GM21576 (cell line): ENCODE measurements around the gene PRSS38.

Experiments used
- ATAC-seq: cut with Tn5 transposase; IDR thresholded peaks from one replicate; pipeline ENCODE4 v1.9.1; 2021; ENCODE audit warnings: mild to moderate bottlenecking, moderate library complexity; ENCODE audit not compliant: unreplicated experiment

Gene PRSS38

GRCh38 chr1:227883641-227884301 lies 68.3 kb downstream of the PRSS38 start:
- ATAC-seq, result no peak

- ATAC-seq, result no peak
Observed at GRCh38 chr1:227884370-227885134, 69.1 kb downstream of the PRSS38 start.

GRCh38 chr1:227885135-227885647 lies 69.7 kb downstream of the PRSS38 start:
- ATAC-seq, result no peak

GRCh38 chr1:227885648-227886502 lies 70.4 kb downstream of the PRSS38 start:
- ATAC-seq, result no peak

- no peak for ATAC-seq
Observed at GRCh38 chr1:227886503-227886961, 71.1 kb downstream of the PRSS38 start.

- ATAC-seq, result no peak
Observed at GRCh38 chr1:227886993-227887696, 71.7 kb downstream of the PRSS38 start.

- no peak for ATAC-seq
Observed at GRCh38 chr1:227887697-227888403, 72.4 kb downstream of the PRSS38 start.

GRCh38 chr1:227888404-227889046 lies 73.0 kb downstream of the PRSS38 start:
- ATAC-seq, result no peak

GRCh38 chr1:227889047-227889862 lies 73.8 kb downstream of the PRSS38 start:
- ATAC-seq, result no peak

GRCh38 chr1:227889863-227890405 lies 74.5 kb downstream of the PRSS38 start:
- no peak for ATAC-seq

GRCh38 chr1:227890451-227891222 lies 75.2 kb downstream of the PRSS38 start:
- ATAC-seq, result no peak

GRCh38 chr1:227891223-227891954 lies 75.9 kb downstream of the PRSS38 start:
- no peak for ATAC-seq

GRCh38 chr1:227891955-227892488 lies 76.5 kb downstream of the PRSS38 start:
- ATAC-seq, result no peak

GRCh38 chr1:227892489-227893299 lies 77.2 kb downstream of the PRSS38 start:
- ATAC-seq, result no peak

GRCh38 chr1:227893300-227893948 lies 77.9 kb downstream of the PRSS38 start:
- no peak for ATAC-seq
